ENCODE results near the gene AGAP1.

Gene AGAP1

GRCh38 chr2:235958221-235958930, 464.5 kb downstream of the AGAP1 start:
- no peak for DNase-seq

DNA sequence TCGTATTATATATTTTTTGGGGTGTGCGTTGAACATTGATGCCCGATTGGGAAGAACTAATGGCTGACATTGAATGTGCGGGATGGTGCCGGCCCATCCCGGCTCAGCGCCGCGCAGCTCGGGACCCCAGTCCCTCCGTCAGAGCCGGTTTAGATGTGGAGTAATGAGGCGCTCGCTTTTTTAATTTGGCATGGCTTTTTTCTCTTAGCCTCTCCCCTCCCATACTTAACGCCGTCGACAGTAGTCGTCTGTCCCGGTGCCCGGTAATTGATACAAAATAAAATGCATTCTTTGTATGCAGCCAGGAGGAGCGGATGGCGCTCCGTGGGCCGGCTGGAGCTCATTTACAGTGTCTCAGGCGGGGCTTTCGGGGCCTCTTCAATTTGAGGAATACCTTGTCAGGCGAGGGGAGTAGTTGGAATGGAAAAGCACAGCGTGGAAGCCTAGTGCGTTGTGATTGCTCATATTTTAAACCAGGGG, 465.1 kb downstream of the AGAP1 start:
- no peak for DNase-seq

GRCh38 chr2:235960011-235960715, 466.3 kb downstream of the AGAP1 start:
- DNase-seq = no peak

- no peak for DNase-seq
Observed at GRCh38 chr2:235960716-235961640, 467.1 kb downstream of the AGAP1 start.

DNA sequence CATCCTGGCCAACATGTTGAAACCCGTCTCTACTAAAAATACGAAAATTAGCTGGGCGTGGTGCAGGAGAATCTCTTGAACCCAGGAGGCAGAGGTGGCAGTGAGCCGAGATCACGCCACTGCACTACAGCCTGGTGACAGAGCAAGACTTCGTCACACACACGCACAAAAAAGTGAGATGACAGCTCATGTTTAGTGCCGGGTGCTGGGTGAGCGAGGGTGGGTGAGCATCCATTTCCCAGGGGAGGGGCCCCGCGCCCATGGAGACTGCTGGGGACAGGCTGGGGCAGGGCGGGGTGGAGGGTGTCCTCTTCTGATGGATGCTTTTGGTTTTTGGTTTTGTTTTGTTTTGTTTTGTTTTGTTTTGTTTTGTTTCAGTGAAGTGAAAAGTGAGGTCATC, 467.9 kb downstream of the AGAP1 start:
- no peak for DNase-seq

GRCh38 chr2:235963853-235964577, 470.2 kb downstream of the AGAP1 start:
- no peak for DNase-seq

GRCh38 chr2:235964787-235965390, 471.0 kb downstream of the AGAP1 start:
- DNase-seq = no peak

- DNase-seq = no peak
Observed at GRCh38 chr2:235966396-235966795, 472.6 kb downstream of the AGAP1 start.

DNA sequence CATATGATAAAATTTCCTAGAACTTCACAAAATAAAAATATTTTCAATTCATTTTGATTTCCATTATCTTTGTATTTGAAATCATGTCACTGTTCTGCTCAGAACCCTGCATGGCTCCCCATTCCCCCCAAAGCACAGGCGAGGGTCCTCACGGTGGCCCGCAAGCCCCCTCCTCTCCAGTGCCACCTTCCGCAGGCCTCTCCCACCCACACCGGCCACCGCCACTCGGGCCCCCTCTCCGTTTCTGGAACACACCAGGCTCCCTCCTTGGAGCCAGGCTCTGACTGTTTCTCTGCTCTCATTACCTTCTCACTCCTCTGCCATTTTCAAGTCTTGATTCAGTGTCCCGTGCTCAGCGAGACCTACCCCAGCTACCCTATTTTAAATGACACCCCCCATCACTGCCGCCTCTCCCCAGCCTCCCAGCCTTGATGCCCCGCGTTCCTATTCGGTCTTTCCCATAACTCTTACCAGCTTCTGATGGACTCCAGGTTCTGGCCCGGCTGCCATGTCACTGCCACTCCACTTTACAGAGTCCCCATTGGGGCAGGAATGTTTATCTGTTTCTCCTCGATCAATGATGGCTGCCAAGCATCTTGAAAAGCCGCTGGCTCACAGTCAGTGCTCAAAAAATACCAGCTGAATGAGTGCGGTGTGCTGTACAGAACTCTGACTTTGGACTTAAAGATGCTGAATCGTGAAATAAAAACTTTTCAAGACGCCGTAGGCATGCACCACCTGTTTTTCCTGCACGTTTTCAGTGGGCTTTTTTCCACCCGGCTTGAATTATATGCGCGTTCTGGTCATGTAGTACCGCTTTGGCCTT, 473.3 kb downstream of the AGAP1 start:
- no peak for DNase-seq

- DNase-seq = no peak
Observed at GRCh38 chr2:235968155-235968554, 474.3 kb downstream of the AGAP1 start.

- DNase-seq = no peak
Observed at GRCh38 chr2:235968616-235969324, 474.9 kb downstream of the AGAP1 start.

GRCh38 chr2:235970204-235971040, 476.6 kb downstream of the AGAP1 start:
- DNase-seq = no peak

DNA sequence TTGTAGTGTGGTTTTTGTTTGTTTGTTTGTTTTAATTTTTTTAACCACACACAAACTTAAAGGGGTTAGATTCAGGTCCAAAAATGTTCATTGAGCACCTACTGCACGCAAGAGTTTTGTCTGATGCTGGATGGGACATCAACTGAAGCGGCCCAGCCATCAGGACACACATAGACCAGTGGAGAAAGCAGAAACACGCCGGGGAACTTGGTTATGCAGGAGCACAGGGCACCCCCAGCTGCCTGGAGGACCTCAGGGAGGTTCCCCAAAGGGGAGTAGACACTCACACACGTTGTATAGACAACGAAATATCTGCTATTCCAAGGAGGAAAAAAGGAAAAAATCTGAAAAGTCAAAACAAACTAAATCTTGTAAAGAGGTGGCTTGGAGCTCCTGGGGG, 482.7 kb downstream of the AGAP1 start:
- DNase-seq = peak; percentile 6

DNA sequence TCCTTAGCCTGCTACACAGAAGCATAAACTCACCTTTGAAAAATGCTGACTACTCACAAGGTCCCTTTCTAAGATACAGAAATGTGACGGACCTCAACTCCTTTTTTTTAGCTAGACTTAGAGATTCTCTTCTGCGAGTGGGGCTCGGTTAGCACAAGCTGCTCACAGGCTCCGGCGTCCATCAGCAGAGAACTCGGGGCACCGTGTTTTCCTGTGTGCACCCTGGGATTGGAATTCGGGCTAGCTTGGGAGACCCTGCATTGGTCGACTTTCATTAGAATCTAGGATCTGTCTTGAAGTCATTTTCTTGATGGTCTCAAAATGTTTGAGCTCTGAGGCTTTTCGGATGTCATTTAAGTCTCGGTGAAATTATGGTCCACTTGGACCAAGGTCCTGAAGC, 483.1 kb downstream of the AGAP1 start:
- peak; percentile 4 for DNase-seq

DNA sequence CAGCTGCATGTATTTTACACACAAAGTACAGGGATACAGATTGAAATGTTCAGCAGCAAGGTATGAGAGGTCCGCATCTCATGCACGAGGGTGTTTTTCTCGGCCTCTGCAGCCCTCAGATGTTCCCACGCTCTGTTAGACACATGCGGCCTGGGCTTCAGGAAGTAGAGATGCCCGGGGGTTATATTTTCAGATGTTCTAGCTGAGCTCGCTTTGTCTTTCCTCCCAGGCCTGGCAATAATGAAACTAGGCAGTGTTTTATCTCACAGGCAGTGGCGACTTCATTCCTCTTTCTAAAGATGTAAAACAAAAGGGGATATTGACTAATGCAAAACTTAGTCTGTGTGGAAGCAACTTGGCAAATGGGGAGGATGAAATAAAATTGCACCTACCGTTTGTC, 483.6 kb downstream of the AGAP1 start:
- no peak for DNase-seq

DNA sequence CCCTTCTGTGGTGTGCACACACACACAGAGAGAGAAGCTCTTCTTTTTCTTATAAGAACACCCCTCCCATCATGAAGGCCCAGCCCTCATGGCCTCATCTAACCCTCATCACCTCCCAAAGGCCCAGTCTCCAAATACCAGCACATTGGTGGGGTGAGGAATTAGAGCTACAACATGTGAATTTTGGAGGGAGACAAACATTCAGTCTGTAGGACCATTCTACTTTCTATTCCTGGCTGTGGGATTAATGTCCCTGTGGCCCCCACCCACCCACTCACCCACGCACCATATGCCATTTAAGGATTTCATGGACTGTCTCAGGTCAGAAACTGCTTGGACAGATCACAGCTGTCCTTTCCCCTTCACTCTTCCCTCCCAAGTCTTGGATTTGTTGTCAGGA, 484.2 kb downstream of the AGAP1 start:
- DNase-seq = peak; percentile 23

- DNase-seq = no peak
Observed at GRCh38 chr2:235979037-235979436, 485.2 kb downstream of the AGAP1 start.

- DNase-seq = peak; percentile 4
Observed at GRCh38 chr2:235979753-235980435, 486.1 kb downstream of the AGAP1 start.

DNA sequence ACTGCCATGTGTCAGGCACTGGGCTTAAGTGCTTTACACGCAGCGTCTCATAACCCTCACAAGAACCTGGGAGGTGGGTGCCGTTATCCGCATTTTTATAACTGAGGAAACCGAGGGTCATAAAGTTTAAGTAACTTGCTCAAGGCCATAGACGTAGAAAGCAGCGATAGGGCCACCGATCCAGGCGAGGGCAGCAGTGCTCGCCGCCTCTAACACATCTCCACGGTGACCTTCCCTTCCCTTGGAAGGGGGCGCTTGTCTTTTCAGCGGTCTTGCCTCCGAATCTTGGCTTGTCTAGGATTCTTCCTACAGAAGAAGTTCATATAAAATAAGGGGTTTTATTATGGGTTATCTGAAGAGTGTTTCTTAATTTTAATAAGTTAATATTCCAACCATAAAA, 487.8 kb downstream of the AGAP1 start:
- no peak for DNase-seq
